Kidney (tissue), 14 donors: ENCODE results near the gene PIGT. TPM values are rescaled to one million over a fixed set of nuclear protein-coding genes. Genes with fewer than 3 reads are reported as not detected.
A peak's percentile ranks its signal among the peaks of the same experiment; 100 is the strongest.

Experiments
- DNase-seq, 5 donors: peaks; one replicate each; pipeline ENCODE4 v3.0.0-alpha.2; 2013 to 2020
- FAIRE-seq: peaks from 2 replicates; lab custom pipeline; 2012; peaks lifted over from hg19 to GRCh38; lab: Jason Lieb, UNC
- H3K27ac ChIP-seq, 2 donors: one replicate each; pipeline ENCODE4 v1.7.0; 2013; ENCODE audit warnings: low read depth in 2 of 2, low read length in 2 of 2, inconsistent platforms in 1 of 2
- H3K27me3 ChIP-seq: one replicate; pipeline ENCODE4 v1.7.1; 2013; ENCODE audit warnings: low read length, inconsistent platforms; ENCODE audit not compliant: control insufficient read depth, insufficient read depth
- H3K36me3 ChIP-seq, 3 donors: one replicate each; pipeline versions ENCODE4 v1.7.0 to v1.7.1; 2013; ENCODE audit warnings: low read length in 3 of 3, control low read depth in 1 of 3, inconsistent platforms in 1 of 3; ENCODE audit not compliant: insufficient read depth in 3 of 3, control insufficient read depth in 2 of 3
- H3K4me1 ChIP-seq, 3 donors: one replicate each; pipeline versions ENCODE4 v1.7.0 to v1.7.1; 2013; ENCODE audit warnings: low read length in 3 of 3, inconsistent platforms in 1 of 3, low read depth in 1 of 3; ENCODE audit not compliant: control insufficient read depth in 2 of 3, insufficient read depth in 2 of 3
- H3K4me3 ChIP-seq, 3 donors: one replicate each; pipeline versions ENCODE4 v1.7.0 to v1.8.1; 2013; ENCODE audit warnings: low read length in 3 of 3, control low read depth in 1 of 3, inconsistent platforms in 1 of 3
- H3K9ac ChIP-seq, 3 donors: one replicate each; pipeline versions ENCODE4 v1.7.0 to v1.7.1; 2013; ENCODE audit warnings: low read length in 3 of 3, control low read depth in 1 of 3, inconsistent platforms in 1 of 3
- H3K9me3 ChIP-seq, 3 donors: one replicate each; pipeline versions ENCODE4 v1.7.0 to v1.7.1; 2013; ENCODE audit warnings: low read length in 3 of 3, control low read depth in 1 of 3, inconsistent platforms in 1 of 3; ENCODE audit not compliant: control insufficient read depth in 2 of 3, insufficient read depth in 1 of 3
- intact Hi-C: fragments of 100-400 bp; cut with DNase I; formaldehyde crosslinking; loops from one replicate; pipeline ENCODE4 v1.11.1; 2022
- polyA plus RNA-seq: library from polyadenylated mRNA; stranded (reverse); fragments of 350-450 nt; fragmentation: Illumina TruSeq; extraction: RNeasy Lipid Tissue Mini Kit (QIAGEN cat#74804); gene quantifications from one replicate; pipeline ENCODE4 v1.2.3, GENCODE V29; 2014; ENCODE audit warnings: low read depth, low replicate concordance; ENCODE audit not compliant: insufficient read depth
- total RNA-seq: library from RNA; stranded (reverse); fragmentation: NEBNext Ultra II Directional; extraction: Animal tissue kit (Norgen Biotek cat#: 25700); gene quantifications from one replicate; pipeline ENCODE4 v1.2.1, GENCODE V29; 2021
- TF ChIP-seq, protein P1 (sequence below): IDR thresholded peaks from 3 replicates; pipeline ENCODE4 v1.5.1; 2012; ENCODE audit warnings: mild to moderate bottlenecking, moderate library complexity, borderline replicate concordance; ENCODE audit not compliant: insufficient read depth; ENCODE audit errors: extremely low read depth
- donor health status: control.
- donor health status: control.
- donor health status: control.
- donor health status: control.
- donor health status: control.
- donor health status: DM: yes; HTN: yes; CAD: no.
- donor health status: Normal renal cell carcinoma (clear cell type).

Gene PIGT
- total and polyA plus RNA-seq, 2 donors from 2014 or later = 90.9 to 95.0 TPM

- Histone ChIP-seq H3K36me3 (no peaks in the 10 kb centered on the region), H3K27me3 (no peaks in the 10 kb centered on the region), H3K9me3 (no peaks in the 10 kb centered on the region), H3K9ac (no peak overlapping the region), H3K4me1 (no peaks in the 10 kb centered on the region), H3K4me3 (no peak overlapping the region), H3K27ac (no peak overlapping the region)
- FAIRE-seq = no peak
- intact Hi-C loops = no loop called here
- TF ChIP-seq, protein P1, sequence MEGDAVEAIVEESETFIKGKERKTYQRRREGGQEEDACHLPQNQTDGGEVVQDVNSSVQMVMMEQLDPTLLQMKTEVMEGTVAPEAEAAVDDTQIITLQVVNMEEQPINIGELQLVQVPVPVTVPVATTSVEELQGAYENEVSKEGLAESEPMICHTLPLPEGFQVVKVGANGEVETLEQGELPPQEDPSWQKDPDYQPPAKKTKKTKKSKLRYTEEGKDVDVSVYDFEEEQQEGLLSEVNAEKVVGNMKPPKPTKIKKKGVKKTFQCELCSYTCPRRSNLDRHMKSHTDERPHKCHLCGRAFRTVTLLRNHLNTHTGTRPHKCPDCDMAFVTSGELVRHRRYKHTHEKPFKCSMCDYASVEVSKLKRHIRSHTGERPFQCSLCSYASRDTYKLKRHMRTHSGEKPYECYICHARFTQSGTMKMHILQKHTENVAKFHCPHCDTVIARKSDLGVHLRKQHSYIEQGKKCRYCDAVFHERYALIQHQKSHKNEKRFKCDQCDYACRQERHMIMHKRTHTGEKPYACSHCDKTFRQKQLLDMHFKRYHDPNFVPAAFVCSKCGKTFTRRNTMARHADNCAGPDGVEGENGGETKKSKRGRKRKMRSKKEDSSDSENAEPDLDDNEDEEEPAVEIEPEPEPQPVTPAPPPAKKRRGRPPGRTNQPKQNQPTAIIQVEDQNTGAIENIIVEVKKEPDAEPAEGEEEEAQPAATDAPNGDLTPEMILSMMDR = no peak
- DNase-seq = no peak
Observed at GRCh38 chr20:45400346-45401031, 15.5 kb upstream of the PIGT start.

DNA sequence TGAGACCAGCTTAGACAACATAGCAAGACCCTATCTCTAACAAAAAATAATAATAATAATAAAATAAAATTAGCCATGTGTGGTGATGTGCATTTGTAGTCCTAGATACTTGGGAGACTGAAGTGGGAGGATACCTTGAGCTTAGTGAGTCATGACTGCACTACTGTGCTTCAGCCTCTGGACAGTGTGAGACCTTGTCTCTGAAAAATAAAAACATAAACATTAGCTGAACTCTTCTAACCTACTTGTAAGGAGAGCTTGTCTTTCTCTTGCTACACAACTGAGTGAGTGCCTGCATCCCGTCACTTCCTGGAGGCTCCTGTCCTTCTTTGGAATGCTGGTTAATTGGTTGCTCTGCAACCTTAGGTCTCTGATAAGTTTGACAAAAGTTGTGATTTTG is 13.0 kb upstream of the PIGT start:
- FAIRE-seq (no peak), DNase-seq (peak in 1 of 5 donors; percentile 18)
- Histone ChIP-seq H3K27me3 (no peaks in the 10 kb centered on the region), H3K9me3 (no peaks in the 10 kb centered on the region), H3K4me3 (no peak overlapping the region), H3K4me1 (peaks cover 0 to 6% (median 0%) of the 10 kb centered on the region in 3 donors), H3K36me3 (no peaks in the 10 kb centered on the region), H3K27ac (no peak overlapping the region), H3K9ac (no peak overlapping the region)
- TF ChIP-seq, protein P1 = no peak
- intact Hi-C loops = no loop called here

- TF ChIP-seq, protein P1 = no peak
- DNase-seq = no peak
- H3K27ac ChIP-seq = no peak overlapping the region
- no peak overlapping the region for H3K9ac ChIP-seq
- H3K9me3 ChIP-seq = no peaks in the 10 kb centered on the region
- H3K27me3 ChIP-seq = no peaks in the 10 kb centered on the region
- intact Hi-C loops = no loop called here
- no peak for FAIRE-seq
- no peak overlapping the region for H3K4me3 ChIP-seq
- H3K36me3 ChIP-seq = no peaks in the 10 kb centered on the region
- peaks cover 0 to 6% (median 0%) of the 10 kb centered on the region in 3 donors for H3K4me1 ChIP-seq
Observed at GRCh38 chr20:45404438-45404837, 11.5 kb upstream of the PIGT start.
